Measurements from ENCODE around the gene ACAA2.

ACAA2 gene

DNA sequence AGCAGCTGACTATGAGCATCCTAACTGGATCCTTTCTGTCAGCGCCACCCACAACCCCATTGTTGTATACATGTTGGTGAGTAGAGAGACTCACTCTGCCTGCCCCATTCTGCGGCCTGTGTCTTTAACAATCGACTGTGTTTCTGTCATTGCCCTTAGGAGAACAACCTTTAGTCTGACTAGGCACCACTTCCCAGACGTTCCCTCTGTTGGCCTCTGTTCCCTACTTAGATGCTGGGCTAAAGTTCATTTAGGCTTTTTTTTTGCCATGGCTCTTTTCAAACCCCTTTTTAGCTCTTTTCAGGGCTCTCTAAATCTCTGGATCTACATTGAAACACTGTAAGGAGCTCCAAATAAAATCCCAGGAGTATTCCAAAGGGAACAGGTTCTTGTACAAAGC lies 20.5 kb upstream of the ACAA2 start:
- Histone ChIP-seq H3K27ac (no peak overlapping the region), H3K36me3 (peaks cover 0 to 12% (median 0%) of the 10 kb centered on the region in 3 donors), H3K27me3 (no peaks in the 10 kb centered on the region), H3K9me3 (peaks cover 0 to 7% (median 3%) of the 10 kb centered on the region in 3 donors), H3K4me3 (no peak overlapping the region), H3K4me1 (no peaks in the 10 kb centered on the region)
- no peak for DNase-seq
- intact Hi-C loops (cut with DNase I; ENCODE audit: low total_unique reads), result no loop called here
- TF ChIP-seq, protein P1, sequence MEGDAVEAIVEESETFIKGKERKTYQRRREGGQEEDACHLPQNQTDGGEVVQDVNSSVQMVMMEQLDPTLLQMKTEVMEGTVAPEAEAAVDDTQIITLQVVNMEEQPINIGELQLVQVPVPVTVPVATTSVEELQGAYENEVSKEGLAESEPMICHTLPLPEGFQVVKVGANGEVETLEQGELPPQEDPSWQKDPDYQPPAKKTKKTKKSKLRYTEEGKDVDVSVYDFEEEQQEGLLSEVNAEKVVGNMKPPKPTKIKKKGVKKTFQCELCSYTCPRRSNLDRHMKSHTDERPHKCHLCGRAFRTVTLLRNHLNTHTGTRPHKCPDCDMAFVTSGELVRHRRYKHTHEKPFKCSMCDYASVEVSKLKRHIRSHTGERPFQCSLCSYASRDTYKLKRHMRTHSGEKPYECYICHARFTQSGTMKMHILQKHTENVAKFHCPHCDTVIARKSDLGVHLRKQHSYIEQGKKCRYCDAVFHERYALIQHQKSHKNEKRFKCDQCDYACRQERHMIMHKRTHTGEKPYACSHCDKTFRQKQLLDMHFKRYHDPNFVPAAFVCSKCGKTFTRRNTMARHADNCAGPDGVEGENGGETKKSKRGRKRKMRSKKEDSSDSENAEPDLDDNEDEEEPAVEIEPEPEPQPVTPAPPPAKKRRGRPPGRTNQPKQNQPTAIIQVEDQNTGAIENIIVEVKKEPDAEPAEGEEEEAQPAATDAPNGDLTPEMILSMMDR (IDR thresholded peaks at IDR 0.05), result no peak

DNA sequence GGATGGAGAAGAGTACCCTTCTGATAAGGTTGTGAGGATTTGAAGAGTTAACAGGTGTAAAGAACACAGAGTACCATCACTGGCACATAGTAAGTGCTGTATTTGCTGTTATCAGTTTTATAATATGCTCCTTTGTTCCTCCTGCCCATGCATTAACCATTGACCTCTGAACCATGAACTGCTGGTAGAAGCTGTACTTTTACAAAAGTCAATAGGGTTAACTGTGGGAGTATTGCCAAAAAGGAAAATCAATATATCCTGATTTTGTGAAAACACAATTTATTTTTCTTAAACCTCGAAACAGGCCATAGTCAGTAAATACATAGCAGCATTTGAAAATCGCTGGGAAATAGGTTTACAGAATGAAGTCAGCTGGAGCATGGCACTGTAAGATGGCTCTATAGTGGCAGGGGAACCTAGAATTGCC lies 18.9 kb upstream of the ACAA2 start:
- TF ChIP-seq, protein P1 (IDR thresholded peaks at IDR 0.05), result no peak
- Histone ChIP-seq H3K4me3 (no peak overlapping the region), H3K27ac (no peak overlapping the region), H3K36me3 (peaks cover 0 to 8% (median 0%) of the 10 kb centered on the region in 3 donors), H3K4me1 (no peaks in the 10 kb centered on the region), H3K27me3 (no peaks in the 10 kb centered on the region), H3K9me3 (peaks cover 0 to 23% (median 3%) of the 10 kb centered on the region in 3 donors)
- intact Hi-C loops (cut with DNase I; ENCODE audit: low total_unique reads), result no loop called here
- no peak for DNase-seq

DNA sequence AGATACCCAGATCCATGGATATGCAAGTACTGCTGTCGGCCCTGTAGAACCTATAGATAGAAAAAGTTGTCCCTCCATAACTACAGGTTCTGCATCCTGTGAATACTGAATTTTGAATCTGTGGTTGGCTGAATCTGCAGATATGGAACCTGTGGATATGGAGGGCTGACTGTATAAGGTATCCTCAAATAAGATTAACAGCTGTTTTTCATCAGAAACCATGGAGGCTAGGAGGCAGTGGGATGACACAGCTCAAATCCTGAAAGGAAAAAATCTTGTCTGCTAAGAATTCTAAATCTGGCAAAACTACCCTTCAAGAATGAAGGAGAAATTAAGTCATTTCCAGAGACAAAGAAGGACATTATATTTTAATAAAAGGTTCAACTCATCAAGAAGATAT lies 14.7 kb upstream of the ACAA2 start:
- Histone ChIP-seq H3K4me1 (no peaks in the 10 kb centered on the region), H3K36me3 (no peaks in the 10 kb centered on the region), H3K9me3 (peaks cover 0 to 42% (median 3%) of the 10 kb centered on the region in 3 donors), H3K27ac (no peak overlapping the region), H3K27me3 (no peaks in the 10 kb centered on the region), H3K4me3 (no peak overlapping the region)
- TF ChIP-seq, protein P1 (IDR thresholded peaks at IDR 0.05), result no peak
- no peak for DNase-seq
- intact Hi-C loops (cut with DNase I; ENCODE audit: low total_unique reads), result no loop called here

DNA sequence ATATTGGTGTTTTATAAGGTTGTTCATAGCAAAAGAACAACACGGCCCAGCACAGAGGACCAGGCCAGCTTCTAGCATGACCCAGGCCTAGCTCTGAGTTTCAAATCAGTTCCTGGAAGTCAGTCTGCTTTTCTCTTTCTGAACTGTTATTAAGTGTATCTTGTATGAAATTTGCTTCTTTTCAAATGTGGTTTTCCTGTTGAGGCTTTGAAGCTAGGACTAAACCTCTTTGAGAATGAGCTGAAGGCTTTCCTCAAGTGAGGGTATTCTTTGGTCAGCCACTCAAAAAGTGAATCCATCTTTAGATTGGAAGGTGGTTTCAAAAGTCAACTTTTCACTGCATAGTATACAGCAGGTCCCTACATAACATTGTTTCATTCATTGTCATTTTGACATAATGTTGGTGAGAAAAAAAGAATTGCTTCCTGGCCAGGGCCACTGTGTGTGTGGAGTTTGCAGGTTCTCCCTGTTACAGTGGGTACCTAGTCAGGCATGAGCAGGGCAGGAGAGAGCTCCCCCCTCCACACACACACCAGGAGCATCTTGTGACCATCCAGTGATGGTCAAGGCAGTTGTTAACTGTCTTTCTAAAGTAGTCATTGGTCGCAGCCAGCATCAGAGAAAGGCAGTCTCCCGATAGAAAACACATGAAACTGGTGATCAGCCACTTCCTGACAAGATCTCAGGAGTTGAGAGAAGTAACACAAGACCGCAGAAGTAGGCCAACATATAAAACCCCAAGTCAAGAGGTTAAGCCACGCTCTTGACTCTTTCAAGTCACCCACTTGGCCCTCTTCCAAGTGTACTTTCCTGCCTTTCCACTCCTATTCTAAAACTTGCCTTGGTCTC lies 6.7 kb upstream of the ACAA2 start:
- H3K36me3 ChIP-seq, result no peaks in the 10 kb centered on the region
- H3K4me3 ChIP-seq, result no peak overlapping the region
- no peak overlapping the region for H3K27ac ChIP-seq
- intact Hi-C loops (cut with DNase I; ENCODE audit: low total_unique reads), result loop anchor here (10.0 kb wide), 3 partner anchors 335 to 555 kb away; partner anchors contain the start of genes C18orf32, CXXC1, MBD1 and SKA1
- TF ChIP-seq, protein P1 (IDR thresholded peaks at IDR 0.05), result no peak
- no peaks in the 10 kb centered on the region for H3K27me3 ChIP-seq
- H3K9me3 ChIP-seq, result peaks cover 0 to 8% (median 0%) of the 10 kb centered on the region in 3 donors
- no peak for DNase-seq
- H3K4me1 ChIP-seq, result no peaks in the 10 kb centered on the region

DNA sequence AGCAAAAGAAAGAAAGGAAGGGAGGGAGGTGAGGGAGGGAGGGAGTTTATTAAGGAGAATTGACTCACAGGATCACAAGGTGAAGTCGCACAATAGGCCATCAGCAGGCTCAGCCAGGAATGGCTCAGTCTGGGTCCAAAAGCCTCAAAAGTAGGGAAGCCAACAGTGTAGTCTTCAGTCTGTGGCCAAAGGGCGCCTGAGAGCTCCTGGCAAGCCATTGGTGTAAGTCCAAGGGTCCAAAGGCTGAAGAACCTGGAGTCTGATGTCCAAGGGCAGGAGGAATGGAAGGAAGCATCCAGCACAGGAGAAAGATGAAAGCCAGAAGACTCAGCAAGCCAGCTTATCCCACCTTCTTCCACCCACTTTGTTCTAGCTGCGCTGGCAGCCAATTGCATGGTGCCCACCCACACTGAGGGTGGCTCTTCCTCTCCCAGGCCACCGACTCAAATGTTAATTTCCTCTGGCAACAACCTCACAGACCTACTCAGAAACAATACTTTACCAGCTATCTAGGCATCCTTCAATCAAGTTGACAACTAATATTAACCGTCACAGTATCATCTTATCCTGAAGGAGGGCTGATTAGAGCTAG lies 5.8 kb upstream of the ACAA2 start:
- Histone ChIP-seq H3K27ac (no peak overlapping the region), H3K36me3 (no peaks in the 10 kb centered on the region), H3K9me3 (peaks cover 0 to 8% (median 0%) of the 10 kb centered on the region in 3 donors), H3K4me1 (peaks cover 0 to 3% (median 0%) of the 10 kb centered on the region in 4 donors), H3K27me3 (no peaks in the 10 kb centered on the region), H3K4me3 (no peak overlapping the region)
- TF ChIP-seq, protein P1 (IDR thresholded peaks at IDR 0.05), result no peak
- DNase-seq, result no peak
- intact Hi-C loops (cut with DNase I; ENCODE audit: low total_unique reads), result loop anchor here (10.0 kb wide), 3 partner anchors 334 to 556 kb away; partner anchors contain the start of genes C18orf32, CXXC1, MBD1 and SKA1

All from tibial artery (tissue), 4 donors.